Loucy (cell line): ENCODE data around the gene ABCA1.

Source experiments
- CTCF ChIP-seq: fragments of 200-600 bp; sonication (generic); conservative IDR thresholded peaks from 2 replicates; pipeline ENCODE4 v1.5.1; 2014; ENCODE audit warnings: mild to moderate bottlenecking, antibody characterized with exemption, low read length
- EZH2phosphoT487 ChIP-seq: fragments of 200-600 bp; IDR thresholded peaks from 2 replicates; pipeline ENCODE4 v1.6.1; 2018; ENCODE audit warnings: antibody characterized with exemption, mild to moderate bottlenecking, moderate library complexity, borderline replicate concordance

DNA sequence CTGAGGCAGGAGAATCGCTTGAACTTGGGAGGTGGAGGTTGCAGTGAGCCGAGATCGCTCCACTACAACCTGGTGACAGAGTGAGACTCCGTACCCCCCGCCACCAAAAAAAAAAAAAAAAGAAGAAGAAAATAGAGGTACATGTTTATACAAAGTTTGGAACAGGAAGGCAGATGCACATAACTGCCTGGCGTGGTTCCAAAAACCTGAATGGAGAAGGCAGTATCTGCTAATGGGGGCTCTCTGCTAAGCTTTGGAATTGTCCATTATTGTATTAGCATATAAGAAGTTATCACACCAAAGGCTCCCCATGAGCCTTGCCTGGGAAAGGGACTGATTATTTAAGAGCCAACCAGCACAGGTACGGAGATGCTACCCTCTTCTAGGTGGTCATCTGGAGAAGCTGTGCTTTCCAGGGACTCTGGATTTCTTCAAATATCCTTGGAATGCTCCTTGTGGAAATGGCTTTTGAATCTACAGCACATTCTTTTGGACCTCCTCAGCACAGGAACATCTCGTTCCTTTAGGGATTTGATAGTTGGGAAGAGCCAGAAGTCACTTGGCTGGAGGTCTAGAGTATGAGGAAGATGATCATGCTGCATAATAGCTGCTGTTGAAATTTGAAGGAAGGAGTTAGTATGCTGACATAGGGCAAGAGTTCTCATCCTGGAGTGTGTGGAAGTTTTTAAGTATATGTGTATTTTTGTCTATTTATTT lies 42.5 kb upstream of the ABCA1 start:
- no peak for TF ChIP-seq CTCF
- no peak for TF ChIP-seq EZH2phosphoT487
